GM19397 (cell line): Measurements from ENCODE around the gene UCKL1.
"Not testable (repeated sequence)": the region's sequence is repeated elsewhere in the genome, so short reads cannot be mapped to it uniquely, and the experiment has no call there.

Experiments
- ATAC-seq: cut with Tn5 transposase; IDR thresholded peaks from one replicate; pipeline ENCODE4 v1.9.1; 2021; ENCODE audit warnings: mild to moderate bottlenecking, moderate library complexity; ENCODE audit not compliant: unreplicated experiment

UCKL1 gene

GRCh38 chr20:63929071-63929470 is 27.1 kb downstream of the UCKL1 start:
- ATAC-seq = no peak

GRCh38 chr20:63926298-63926697 is 29.9 kb downstream of the UCKL1 start:
- ATAC-seq = no peak

GRCh38 chr20:63924241-63924640 is 32.0 kb downstream of the UCKL1 start:
- ATAC-seq = no peak

GRCh38 chr20:63923651-63924050 is 32.6 kb downstream of the UCKL1 start:
- no peak for ATAC-seq

GRCh38 chr20:63920226-63920625 is 36.0 kb downstream of the UCKL1 start:
- no peak for ATAC-seq

- ATAC-seq = no peak
Measured at GRCh38 chr20:63919130-63919529, 37.1 kb downstream of the UCKL1 start.

- ATAC-seq = no peak
Measured at GRCh38 chr20:63917811-63918210, 38.4 kb downstream of the UCKL1 start.

GRCh38 chr20:63916371-63916939 is 39.8 kb downstream of the UCKL1 start:
- not testable (repeated sequence) for ATAC-seq

- ATAC-seq = no peak
Measured at GRCh38 chr20:63915471-63915870, 40.7 kb downstream of the UCKL1 start.

GRCh38 chr20:63913768-63914167 is 42.4 kb downstream of the UCKL1 start:
- ATAC-seq = no peak

- ATAC-seq = no peak
Measured at GRCh38 chr20:63911176-63911575, 45.0 kb downstream of the UCKL1 start.

- ATAC-seq = no peak
Measured at GRCh38 chr20:63908008-63908682, 48.1 kb downstream of the UCKL1 start.

- ATAC-seq = no peak
Measured at GRCh38 chr20:63903796-63904561, 52.2 kb downstream of the UCKL1 start.

GRCh38 chr20:63900413-63900812 is 55.8 kb downstream of the UCKL1 start:
- ATAC-seq = no peak

GRCh38 chr20:63898882-63899558 is 57.2 kb downstream of the UCKL1 start:
- ATAC-seq = no peak

GRCh38 chr20:63897978-63898561 is 58.1 kb downstream of the UCKL1 start:
- no peak for ATAC-seq

- ATAC-seq = peak; percentile 32
Measured at GRCh38 chr20:63896264-63897105, 59.7 kb downstream of the UCKL1 start.

GRCh38 chr20:63895952-63896263 is 60.3 kb downstream of the UCKL1 start:
- no peak for ATAC-seq

- no peak for ATAC-seq
Measured at GRCh38 chr20:63895202-63895951, 60.8 kb downstream of the UCKL1 start.
